Endothelial cell of umbilical vein (primary cell): ENCODE measurements around the gene UNC5B. TPM values are rescaled to one million over a fixed set of nuclear protein-coding genes. Genes with fewer than 3 reads are reported as not detected.

ENCODE experiments used
- BruUV-seq: library from RNA; stranded (reverse); fragments of 400-500 nt; replicated peaks from 2 replicates; lab custom pipeline; 2021; lab: Mats Ljungman, UMichigan
- CTCF ChIA-PET: fragments of 300-600, 350-600 bp; sonication (Branson Sonifier 250); formaldehyde crosslinking; loops from one replicate; lab custom pipeline; 2021; ENCODE audit warnings: antibody characterized with exemption, inconsistent platforms; lab: Charles Lee
- POLR2A ChIA-PET: fragments of 300-600, 350-600 bp; sonication (Branson Sonifier 250); formaldehyde crosslinking; loops from one replicate; lab custom pipeline; 2021; ENCODE audit warnings: antibody characterized with exemption, inconsistent platforms; lab: Charles Lee
- DNase-seq: peaks from one replicate; pipeline ENCODE4 v3.0.0-alpha.2; 2011; ENCODE audit warnings: low read depth, low spot score
- FAIRE-seq: peaks from 2 replicates; lab custom pipeline; 2011; peaks lifted over from hg19 to GRCh38; lab: Jason Lieb, UNC
- H2AFZ ChIP-seq: 2 replicates; pipeline ENCODE4 v1.6.0; 2012; ENCODE audit warnings: low read depth, low read length, control low read depth, inconsistent platforms
- H3K27ac ChIP-seq: 2 replicates; pipeline ENCODE4 v1.5.1; 2011; ENCODE audit warnings: low read depth, mild to moderate bottlenecking, control low read depth, low read length, moderate library complexity; ENCODE audit not compliant: insufficient read depth
- H3K27me3 ChIP-seq, 2 experiments: 2 replicates each; pipeline versions ENCODE4 v1.6.0 to v1.6.1; 2011; ENCODE audit warnings: low read length in 2 of 2, mixed read lengths in 1 of 2; ENCODE audit not compliant: control insufficient read depth in 2 of 2, insufficient read depth in 2 of 2
- H3K36me3 ChIP-seq, 2 experiments: 2 replicates in 1 of 2; 3 replicates in 1 of 2; pipeline ENCODE4 v1.5.1; 2011; ENCODE audit warnings: low read length in 2 of 2, mild to moderate bottlenecking in 1 of 2, moderate library complexity in 1 of 2; ENCODE audit not compliant: control insufficient read depth in 2 of 2, insufficient read depth in 2 of 2; ENCODE audit errors: extremely low read depth in 1 of 2
- H3K4me1 ChIP-seq: 3 replicates; pipeline ENCODE4 v1.5.1; 2011; ENCODE audit warnings: mild to moderate bottlenecking, low read length; ENCODE audit not compliant: control insufficient read depth, insufficient read depth; ENCODE audit errors: extremely low read depth
- H3K4me2 ChIP-seq: 2 replicates; pipeline ENCODE4 v1.6.1; 2011; ENCODE audit warnings: low read length, control low read depth, mixed read lengths; ENCODE audit not compliant: insufficient read depth
- H3K4me3 ChIP-seq, 3 experiments: fragments of 200-600 bp in 1 of 3; sonication (generic), shearing (Covaris generic) in 1 of 3; replicated peaks in 1 of 3; 2 replicates each; pipeline ENCODE4 v1.5.1; 2011 to 2016; ENCODE audit warnings: control low read depth in 3 of 3, low read length in 3 of 3, mild to moderate bottlenecking in 2 of 3, inconsistent platforms in 1 of 3, low read depth in 1 of 3, moderate library complexity in 1 of 3; ENCODE audit not compliant: insufficient read depth in 1 of 3
- H3K79me2 ChIP-seq: 2 replicates; pipeline ENCODE4 v1.6.0; 2012; ENCODE audit warnings: low read length, inconsistent platforms; ENCODE audit not compliant: control insufficient read depth, insufficient read depth
- H3K9ac ChIP-seq: replicated peaks from 2 replicates; pipeline ENCODE3; 2011; ENCODE audit warnings: low read length, control low read depth; ENCODE audit not compliant: insufficient read depth; ENCODE audit errors: extremely low read depth
- H3K9me1 ChIP-seq: replicated peaks from 3 replicates; pipeline ENCODE4 v1.6.0; 2011; ENCODE audit warnings: mild to moderate bottlenecking, low read length; ENCODE audit not compliant: control insufficient read depth, insufficient read depth; ENCODE audit errors: extremely low read depth
- H3K9me3 ChIP-seq: replicated peaks from 2 replicates; pipeline ENCODE4 v1.5.1; 2012; ENCODE audit warnings: low read length, inconsistent platforms; ENCODE audit not compliant: control insufficient read depth, insufficient read depth
- H4K20me1 ChIP-seq: replicated peaks from 2 replicates; pipeline ENCODE3; 2011; ENCODE audit warnings: mild to moderate bottlenecking, low read length; ENCODE audit not compliant: control insufficient read depth, insufficient read depth; ENCODE audit errors: extremely low read depth
- CTCF ChIP-seq, 2 donors: IDR thresholded peaks; 1 replicate in 1 of 2; 2 replicates in 1 of 2; pipeline ENCODE4 v1.5.1; 2011; ENCODE audit warnings: low read length in 2 of 2, mild to moderate bottlenecking in 2 of 2, moderate library complexity in 2 of 2, control low read depth in 1 of 2, inconsistent platforms in 1 of 2, low read depth in 1 of 2; ENCODE audit not compliant: insufficient read depth in 1 of 2; ENCODE audit errors: extremely low read depth in 1 of 2
- EZH2 ChIP-seq: IDR thresholded peaks from 2 replicates; pipeline ENCODE4 v1.6.1; 2012; ENCODE audit warnings: borderline replicate concordance, low read depth, mild to moderate bottlenecking, moderate library complexity, low read length, inconsistent platforms; ENCODE audit not compliant: severe bottlenecking
- MAX ChIP-seq: IDR thresholded peaks from 2 replicates; pipeline ENCODE4 v1.6.1; 2011; ENCODE audit not compliant: insufficient read depth, insufficient read length
- POLR2AphosphoS5 ChIP-seq: IDR thresholded peaks from 2 replicates; pipeline ENCODE4 v1.6.1; 2012; ENCODE audit warnings: low read depth, mild to moderate bottlenecking, control low read depth, low read length, moderate library complexity; ENCODE audit not compliant: insufficient read depth
- dilution Hi-C: fragments of 300-500 bp; cut with MboI; formaldehyde crosslinking; loops from one replicate; pipeline ENCODE4 v1.15.0; 2019; ENCODE audit warnings: low sequenced_read_pairs; ENCODE audit not compliant: extremely low pct_ligation_motif_present
- intact Hi-C: fragments of 100-400 bp; cut with micrococcal nuclease; formaldehyde crosslinking; loops from one replicate; pipeline ENCODE4 v1.10.0; 2022
- polyA plus RNA-seq, 4 experiments: library from polyadenylated mRNA; depleted of rRNA in 3 of 4; stranded (reverse) in 3 of 4; unstranded in 1 of 4; fragments of >200 nt; gene quantifications; 2 replicates each; pipeline versions ENCODE4 v1.2.1 to v1.2.3, GENCODE V29; 2011 to 2012; ENCODE audit warnings: missing spikeins in 1 of 4
- total RNA-seq: library from RNA; stranded (reverse); gene quantifications from 2 replicates; pipeline ENCODE4 v1.2.3, GENCODE V29; 2021

Gene UNC5B
- total and polyA plus RNA-seq, 2 donors (not counting 3 experiments of a cell fraction or from before 2014, with no cell fraction given), result 0.39 to 2.5 TPM

GRCh38 chr10:71271662-71272055 lies 59.3 kb downstream of the UNC5B start:
- H3K36me3 ChIP-seq, result no peaks in the 10 kb centered on the region
- intact Hi-C loops, result loop anchor here (1.0 to 5.0 kb wide), 4 partner anchors 27 to 368 kb away; partner anchors contain the start of gene UNC5B
- no peaks in the 10 kb centered on the region for H3K9me3 ChIP-seq
- TF ChIP-seq CTCF (IDR thresholded peaks at IDR 0.05; ENCODE audit: extremely low read depth in 1 of 2, insufficient read depth in 1 of 2, low read depth in 1 of 2, low read length in 2 of 2) (no peak), MAX (no peak), POLR2AphosphoS5 (no peak), EZH2 (no peak)
- peak overlapping the region; percentile 60 for H2AFZ ChIP-seq
- no peaks in the 10 kb centered on the region for H3K27me3 ChIP-seq
- no peaks in the 10 kb centered on the region for H3K79me2 ChIP-seq
- peak overlapping the region; percentile 82 for H3K27ac ChIP-seq
- no peak overlapping the region for H3K4me3 ChIP-seq
- peak; percentile 36 for DNase-seq
- no peaks in the 10 kb centered on the region for H4K20me1 ChIP-seq
- ChIA-PET POLR2A (no interaction called here), CTCF (interaction anchor here (0.8 to 3.9 kb wide), 9 partner anchors 12 to 368 kb away, joined by 3 to 97 read pairs (median 19); partner anchors contain the start of gene UNC5B)
- peak overlapping the region; percentile 63 for H3K9ac ChIP-seq
- BruUV-seq, result no TSS peak
- FAIRE-seq, result no peak
- dilution Hi-C loops, result no loop called here
- H3K4me1 ChIP-seq, result peaks cover 19% of the 10 kb centered on the region
- H3K9me1 ChIP-seq, result no peaks in the 10 kb centered on the region
- H3K4me2 ChIP-seq, result no peak overlapping the region
